K562 (cell line): ENCODE results near the gene RXRB. TPM values are rescaled to one million over a fixed set of nuclear protein-coding genes. Genes with fewer than 3 reads are reported as not detected.

Experiments
- CCAR2 ChIP-seq: fragments of 200-400 bp; formaldehyde crosslinking; IDR thresholded peaks from 2 replicates; pipeline ENCODE4 v1.6.1; 2017; ENCODE audit warnings: mild to moderate bottlenecking, low read depth, low read length
- KDM5B ChIP-seq: fragments of 200-600 bp; sonication (generic); IDR thresholded peaks from 2 replicates; pipeline ENCODE4 v1.6.1; 2012; ENCODE audit warnings: low read depth, mild to moderate bottlenecking, moderate library complexity, low read length, control low read depth, inconsistent platforms; ENCODE audit not compliant: insufficient replicate concordance
- PHTF2 ChIP-seq: fragments of 250-450 bp; sonication (Bioruptor Pico); IDR thresholded peaks from 2 replicates; pipeline ENCODE4 v1.5.0; 2021; ENCODE audit warnings: mild to moderate bottlenecking
- RBM22 ChIP-seq: fragments of 200-400 bp; formaldehyde crosslinking; IDR thresholded peaks from 2 replicates; pipeline ENCODE4 v1.6.1; 2018; ENCODE audit warnings: low read length, low read depth; ENCODE audit not compliant: poor library complexity, severe bottlenecking
- RCOR1 ChIP-seq, 2 experiments: IDR thresholded peaks; 2 replicates each; pipeline ENCODE4 v1.6.1; 2012; ENCODE audit warnings: low read depth in 2 of 2, low read length in 2 of 2, borderline replicate concordance in 1 of 2, improper control_type of control experiment in 1 of 2
- SMAD2 ChIP-seq: fragments of 150-350 bp; IDR thresholded peaks from 2 replicates; pipeline ENCODE4 v1.6.1; 2014; ENCODE audit warnings: low read depth, mild to moderate bottlenecking, low read length
- SREBF1 ChIP-seq: fragments of 150-350 bp; IDR thresholded peaks from 2 replicates; pipeline ENCODE4 v1.6.1; 2014; ENCODE audit warnings: antibody characterized with exemption, low read depth, low read length, borderline replicate concordance
- TAF7 ChIP-seq: fragments of 450-650 bp; IDR thresholded peaks from 2 replicates; pipeline ENCODE4 v1.6.1; 2016; ENCODE audit warnings: missing genetic modification characterization, missing compliant biosample characterization
- YBX1 ChIP-seq: fragments of 450-650 bp; IDR thresholded peaks from 2 replicates; pipeline ENCODE4 v1.7.1; 2016; ENCODE audit warnings: mild to moderate bottlenecking
- ZBTB8A ChIP-seq: fragments of 450-650 bp; IDR thresholded peaks from 2 replicates; pipeline ENCODE4 v1.6.1; 2018; ENCODE audit warnings: mild to moderate bottlenecking, moderate library complexity; ENCODE audit not compliant: partially characterized antibody
- ZKSCAN8 ChIP-seq: fragments of 200-800 bp; sonication (Bioruptor generic); IDR thresholded peaks from 2 replicates; pipeline ENCODE4 v1.6.1; 2016; ENCODE audit warnings: missing genetic modification characterization, missing compliant biosample characterization
- ZNF347 ChIP-seq: fragments of 450-650 bp; formaldehyde crosslinking; IDR thresholded peaks from 2 replicates; pipeline ENCODE4 v1.4.0; 2020; ENCODE audit warnings: low read depth, mild to moderate bottlenecking, moderate library complexity
- polyA plus RNA-seq, 8 experiments: library from polyadenylated mRNA; depleted of rRNA in 4 of 8; stranded (reverse) in 5 of 8; unstranded in 3 of 8; fragments of >200 nt; fragmentation: Nextera tagmentation in 2 of 8; fragmentation: Illumina TruSeq in 1 of 8; extraction: Ambion mirVana in 2 of 8; extraction: Trizol in 1 of 8; gene quantifications; 2 replicates each; pipeline versions ENCODE4 v1.2.1 to v1.2.3, GENCODE V29; 2011 to 2014; ENCODE audit warnings: inconsistent platforms in 1 of 8, missing spikeins in 1 of 8
- total RNA-seq, 7 experiments: library from RNA; depleted of rRNA in 6 of 7; stranded (reverse); fragments of >200 nt in 6 of 7; fragmentation: Illumina TruSeq in 2 of 7; extraction: Trizol in 2 of 7; gene quantifications; 2 replicates each; pipeline versions ENCODE4 v1.2.1 to v1.2.3, GENCODE V29; 2011 to 2021; ENCODE audit warnings: low replicate concordance in 1 of 7
- TF ChIP-seq, protein P1 (sequence below), 2 experiments: fragments of 450-650 bp in 1 of 2; sonication (generic) in 1 of 2; formaldehyde crosslinking in 1 of 2; IDR thresholded peaks in 1 of 2; conservative IDR thresholded peaks in 1 of 2; 2 replicates each; pipeline versions ENCODE4 v1.6.1 to v1.8.1; 2016 to 2023; ENCODE audit warnings: mild to moderate bottlenecking in 2 of 2, moderate library complexity in 2 of 2, inconsistent platforms in 1 of 2, missing genetic modification reagents in 1 of 2
- TF ChIP-seq, protein P2 (sequence below): sonication (generic); formaldehyde crosslinking; IDR thresholded peaks from 2 replicates; pipeline ENCODE4 v1.8.0; 2023; ENCODE audit warnings: missing genetic modification reagents, mild to moderate bottlenecking, borderline replicate concordance
- TF ChIP-seq, protein P3 (sequence below): IDR thresholded peaks from 2 replicates; pipeline ENCODE4 v1.6.1; 2014; ENCODE audit warnings: antibody characterized with exemption

Gene RXRB
- total and polyA plus RNA-seq, 9 of the 15 experiments (the other 6 are each of a cell fraction or from before 2014, with no cell fraction given), result 0.76 to 35.5 (median 18.4) TPM

DNA sequence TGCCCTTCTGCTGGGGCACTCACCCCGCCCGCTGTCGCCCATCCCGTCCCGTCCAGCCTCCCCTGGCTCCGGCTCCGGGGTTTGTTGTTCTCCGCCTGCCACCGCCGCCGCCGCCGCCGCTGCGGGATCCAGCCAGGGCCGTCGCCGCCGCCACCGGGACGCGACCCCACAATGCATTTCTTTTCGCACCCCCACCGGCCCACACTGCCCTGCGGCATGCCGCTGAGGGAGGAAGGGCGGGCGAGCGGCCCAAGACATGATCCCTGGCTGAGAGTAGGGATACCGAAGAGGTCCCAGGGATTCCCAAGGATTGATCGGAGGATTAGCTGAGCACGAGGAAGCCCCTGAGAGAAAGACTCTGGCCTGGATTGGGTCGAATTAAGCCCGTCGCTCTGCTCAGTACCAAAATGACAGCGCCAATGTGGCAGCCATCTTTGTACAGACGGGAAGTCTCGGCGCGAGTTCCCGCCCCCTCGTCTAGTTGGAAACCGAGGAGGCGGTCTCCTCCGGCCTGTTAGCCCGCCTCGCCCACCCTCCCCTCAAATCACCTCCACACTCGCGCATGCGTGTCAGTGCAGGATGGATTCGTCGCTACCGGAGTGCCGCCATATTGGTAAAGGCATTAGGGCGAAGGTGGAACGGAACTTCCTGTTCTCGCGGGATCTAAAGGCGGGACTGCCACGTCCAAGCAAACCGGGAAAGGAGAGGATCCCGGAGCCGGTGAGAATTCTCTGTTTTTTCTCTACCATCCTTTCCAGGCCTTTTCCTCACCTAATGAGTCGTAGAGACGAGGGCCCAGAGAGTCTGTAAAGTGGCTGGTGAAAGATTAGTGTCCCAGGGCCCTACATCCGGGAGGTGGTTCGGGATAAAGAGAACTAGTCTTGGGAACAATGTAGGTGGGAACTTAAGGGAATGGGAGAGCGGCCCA, at the start of gene RXRB, which contains the start of gene SLC39A7 (continued):
- TF ChIP-seq, protein P1, sequence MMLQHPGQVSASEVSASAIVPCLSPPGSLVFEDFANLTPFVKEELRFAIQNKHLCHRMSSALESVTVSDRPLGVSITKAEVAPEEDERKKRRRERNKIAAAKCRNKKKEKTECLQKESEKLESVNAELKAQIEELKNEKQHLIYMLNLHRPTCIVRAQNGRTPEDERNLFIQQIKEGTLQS (IDR thresholded peaks at IDR 0.05), result no peak
- TF ChIP-seq, protein P1 (CRISPR knock-in tag; conservative IDR thresholded peaks at IDR 0.05), result peak; percentile 91
- no peak for TF ChIP-seq ZBTB8A
- no peak for TF ChIP-seq CCAR2
- TF ChIP-seq TAF7, result peak; percentile 99
- TF ChIP-seq KDM5B, result peak; percentile 86
- no peak for TF ChIP-seq SMAD2
- TF ChIP-seq YBX1, result no peak
- peak; percentile 32; the same call in 1 of the 2 replicates for TF ChIP-seq SREBF1
- TF ChIP-seq, protein P2, sequence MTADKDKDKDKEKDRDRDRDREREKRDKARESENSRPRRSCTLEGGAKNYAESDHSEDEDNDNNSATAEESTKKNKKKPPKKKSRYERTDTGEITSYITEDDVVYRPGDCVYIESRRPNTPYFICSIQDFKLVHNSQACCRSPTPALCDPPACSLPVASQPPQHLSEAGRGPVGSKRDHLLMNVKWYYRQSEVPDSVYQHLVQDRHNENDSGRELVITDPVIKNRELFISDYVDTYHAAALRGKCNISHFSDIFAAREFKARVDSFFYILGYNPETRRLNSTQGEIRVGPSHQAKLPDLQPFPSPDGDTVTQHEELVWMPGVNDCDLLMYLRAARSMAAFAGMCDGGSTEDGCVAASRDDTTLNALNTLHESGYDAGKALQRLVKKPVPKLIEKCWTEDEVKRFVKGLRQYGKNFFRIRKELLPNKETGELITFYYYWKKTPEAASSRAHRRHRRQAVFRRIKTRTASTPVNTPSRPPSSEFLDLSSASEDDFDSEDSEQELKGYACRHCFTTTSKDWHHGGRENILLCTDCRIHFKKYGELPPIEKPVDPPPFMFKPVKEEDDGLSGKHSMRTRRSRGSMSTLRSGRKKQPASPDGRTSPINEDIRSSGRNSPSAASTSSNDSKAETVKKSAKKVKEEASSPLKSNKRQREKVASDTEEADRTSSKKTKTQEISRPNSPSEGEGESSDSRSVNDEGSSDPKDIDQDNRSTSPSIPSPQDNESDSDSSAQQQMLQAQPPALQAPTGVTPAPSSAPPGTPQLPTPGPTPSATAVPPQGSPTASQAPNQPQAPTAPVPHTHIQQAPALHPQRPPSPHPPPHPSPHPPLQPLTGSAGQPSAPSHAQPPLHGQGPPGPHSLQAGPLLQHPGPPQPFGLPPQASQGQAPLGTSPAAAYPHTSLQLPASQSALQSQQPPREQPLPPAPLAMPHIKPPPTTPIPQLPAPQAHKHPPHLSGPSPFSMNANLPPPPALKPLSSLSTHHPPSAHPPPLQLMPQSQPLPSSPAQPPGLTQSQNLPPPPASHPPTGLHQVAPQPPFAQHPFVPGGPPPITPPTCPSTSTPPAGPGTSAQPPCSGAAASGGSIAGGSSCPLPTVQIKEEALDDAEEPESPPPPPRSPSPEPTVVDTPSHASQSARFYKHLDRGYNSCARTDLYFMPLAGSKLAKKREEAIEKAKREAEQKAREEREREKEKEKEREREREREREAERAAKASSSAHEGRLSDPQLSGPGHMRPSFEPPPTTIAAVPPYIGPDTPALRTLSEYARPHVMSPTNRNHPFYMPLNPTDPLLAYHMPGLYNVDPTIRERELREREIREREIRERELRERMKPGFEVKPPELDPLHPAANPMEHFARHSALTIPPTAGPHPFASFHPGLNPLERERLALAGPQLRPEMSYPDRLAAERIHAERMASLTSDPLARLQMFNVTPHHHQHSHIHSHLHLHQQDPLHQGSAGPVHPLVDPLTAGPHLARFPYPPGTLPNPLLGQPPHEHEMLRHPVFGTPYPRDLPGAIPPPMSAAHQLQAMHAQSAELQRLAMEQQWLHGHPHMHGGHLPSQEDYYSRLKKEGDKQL (CRISPR knock-in tag), result no peak
- TF ChIP-seq, protein P3, sequence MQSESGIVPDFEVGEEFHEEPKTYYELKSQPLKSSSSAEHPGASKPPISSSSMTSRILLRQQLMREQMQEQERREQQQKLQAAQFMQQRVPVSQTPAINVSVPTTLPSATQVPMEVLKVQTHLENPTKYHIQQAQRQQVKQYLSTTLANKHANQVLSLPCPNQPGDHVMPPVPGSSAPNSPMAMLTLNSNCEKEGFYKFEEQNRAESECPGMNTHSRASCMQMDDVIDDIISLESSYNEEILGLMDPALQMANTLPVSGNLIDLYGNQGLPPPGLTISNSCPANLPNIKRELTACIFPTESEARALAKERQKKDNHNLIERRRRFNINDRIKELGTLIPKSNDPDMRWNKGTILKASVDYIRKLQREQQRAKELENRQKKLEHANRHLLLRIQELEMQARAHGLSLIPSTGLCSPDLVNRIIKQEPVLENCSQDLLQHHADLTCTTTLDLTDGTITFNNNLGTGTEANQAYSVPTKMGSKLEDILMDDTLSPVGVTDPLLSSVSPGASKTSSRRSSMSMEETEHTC, result no peak
- no peak for TF ChIP-seq PHTF2
- TF ChIP-seq RBM22, result peak; percentile 72
- TF ChIP-seq ZKSCAN8, result no peak
- peak in 1 of 2 experiments; percentile 60; a peak in 2 of 4 replicates for TF ChIP-seq RCOR1 (IDR thresholded peaks at IDR 0.05; ENCODE audit: borderline replicate concordance in 1 of 2, low read depth in 2 of 2, low read length in 2 of 2)
- 0 out of 2 replicates have a peak, but pooled peaks have one; percentile 53 for TF ChIP-seq ZNF347 (CRISPR knock-in tag)
